ENCODE measurements around the gene G6PC2.

Gene G6PC2

GRCh38 chr2:168945508-168945907 lies 44.4 kb downstream of the G6PC2 start (continued):
- TF ChIP-seq POU6F1 (CRISPR knock-in tag; IDR thresholded peaks at IDR 0.05; ENCODE audit: borderline replicate concordance, low read depth) (no peak), OSR1 (CRISPR knock-in tag; IDR thresholded peaks at IDR 0.05) (no peak), SNAI2 (CRISPR knock-in tag; IDR thresholded peaks at IDR 0.05) (no peak), CSRNP3 (CRISPR knock-in tag; IDR thresholded peaks at IDR 0.05) (no peak), CSDC2 (CRISPR knock-in tag; IDR thresholded peaks at IDR 0.05) (no peak), ZNF565 (CRISPR knock-in tag; conservative IDR thresholded peaks at IDR 0.05; ENCODE audit: low read depth) (no peak), BACH2 (CRISPR knock-in tag; IDR thresholded peaks at IDR 0.05; ENCODE audit: borderline replicate concordance) (no peak), GLIS3 (CRISPR knock-in tag; IDR thresholded peaks at IDR 0.05) (no peak), ARNTL (CRISPR knock-in tag; IDR thresholded peaks at IDR 0.05; ENCODE audit: borderline replicate concordance, low read depth) (no peak), RARB (CRISPR knock-in tag; IDR thresholded peaks at IDR 0.05) (no peak)
- TF ChIP-seq, protein P1, sequence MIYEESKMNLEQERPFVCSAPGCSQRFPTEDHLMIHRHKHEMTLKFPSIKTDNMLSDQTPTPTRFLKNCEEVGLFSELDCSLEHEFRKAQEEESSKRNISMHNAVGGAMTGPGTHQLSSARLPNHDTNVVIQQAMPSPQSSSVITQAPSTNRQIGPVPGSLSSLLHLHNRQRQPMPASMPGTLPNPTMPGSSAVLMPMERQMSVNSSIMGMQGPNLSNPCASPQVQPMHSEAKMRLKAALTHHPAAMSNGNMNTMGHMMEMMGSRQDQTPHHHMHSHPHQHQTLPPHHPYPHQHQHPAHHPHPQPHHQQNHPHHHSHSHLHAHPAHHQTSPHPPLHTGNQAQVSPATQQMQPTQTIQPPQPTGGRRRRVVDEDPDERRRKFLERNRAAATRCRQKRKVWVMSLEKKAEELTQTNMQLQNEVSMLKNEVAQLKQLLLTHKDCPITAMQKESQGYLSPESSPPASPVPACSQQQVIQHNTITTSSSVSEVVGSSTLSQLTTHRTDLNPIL (CRISPR knock-in tag; IDR thresholded peaks at IDR 0.05; ENCODE audit: low read depth), result no peak

DNA sequence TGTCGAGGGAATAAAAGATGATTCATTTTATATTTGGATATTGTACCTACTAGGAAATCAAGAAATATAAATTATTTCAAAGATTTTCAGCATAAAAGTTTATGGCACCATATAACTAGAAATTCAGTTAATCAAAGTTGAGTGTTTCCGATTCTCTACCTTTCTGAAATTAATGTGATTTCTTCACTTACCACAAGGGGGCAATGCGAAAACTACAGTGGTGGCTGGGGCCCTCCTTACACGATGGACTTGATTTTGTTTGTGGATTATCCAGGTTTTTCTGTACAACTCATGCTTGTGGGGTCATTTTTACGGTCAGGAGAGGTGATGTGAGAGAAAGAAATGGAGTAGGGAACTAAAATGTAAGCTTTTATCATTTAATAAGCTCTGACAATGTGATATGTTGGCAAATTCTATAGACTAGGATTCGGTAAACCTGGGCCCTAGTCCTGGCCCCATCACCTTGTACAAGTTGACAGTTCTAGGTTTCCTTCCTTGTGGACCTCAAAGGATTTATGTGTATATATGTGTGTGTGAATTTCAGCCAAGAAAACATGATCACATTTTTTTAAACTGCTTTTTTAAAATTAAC lies 47.6 kb downstream of the G6PC2 start:
- TF ChIP-seq ZC3H10 (CRISPR knock-in tag; IDR thresholded peaks at IDR 0.05), result no peak
- TF ChIP-seq ESRRG (CRISPR knock-in tag; IDR thresholded peaks at IDR 0.05), result no peak
- no peak for TF ChIP-seq PATZ1 (CRISPR knock-in tag; IDR thresholded peaks at IDR 0.05; ENCODE audit: borderline replicate concordance)
- no peak for TF ChIP-seq OSR1 (CRISPR knock-in tag; IDR thresholded peaks at IDR 0.05)
- TF ChIP-seq GLIS3 (CRISPR knock-in tag; IDR thresholded peaks at IDR 0.05), result no peak
- TF ChIP-seq TCF4 (CRISPR knock-in tag; IDR thresholded peaks at IDR 0.05; ENCODE audit: borderline replicate concordance), result no peak
- TF ChIP-seq, protein P1 (CRISPR knock-in tag; IDR thresholded peaks at IDR 0.05; ENCODE audit: low read depth), result no peak
- no peak for TF ChIP-seq TOX (CRISPR knock-in tag; IDR thresholded peaks at IDR 0.05; ENCODE audit: borderline replicate concordance)
- TF ChIP-seq ZFP3 (CRISPR knock-in tag; IDR thresholded peaks at IDR 0.05), result no peak
- TF ChIP-seq CSDC2 (CRISPR knock-in tag; IDR thresholded peaks at IDR 0.05), result no peak
- no peak for TF ChIP-seq ISL1 (CRISPR knock-in tag; IDR thresholded peaks at IDR 0.05)
- TF ChIP-seq, protein P2, sequence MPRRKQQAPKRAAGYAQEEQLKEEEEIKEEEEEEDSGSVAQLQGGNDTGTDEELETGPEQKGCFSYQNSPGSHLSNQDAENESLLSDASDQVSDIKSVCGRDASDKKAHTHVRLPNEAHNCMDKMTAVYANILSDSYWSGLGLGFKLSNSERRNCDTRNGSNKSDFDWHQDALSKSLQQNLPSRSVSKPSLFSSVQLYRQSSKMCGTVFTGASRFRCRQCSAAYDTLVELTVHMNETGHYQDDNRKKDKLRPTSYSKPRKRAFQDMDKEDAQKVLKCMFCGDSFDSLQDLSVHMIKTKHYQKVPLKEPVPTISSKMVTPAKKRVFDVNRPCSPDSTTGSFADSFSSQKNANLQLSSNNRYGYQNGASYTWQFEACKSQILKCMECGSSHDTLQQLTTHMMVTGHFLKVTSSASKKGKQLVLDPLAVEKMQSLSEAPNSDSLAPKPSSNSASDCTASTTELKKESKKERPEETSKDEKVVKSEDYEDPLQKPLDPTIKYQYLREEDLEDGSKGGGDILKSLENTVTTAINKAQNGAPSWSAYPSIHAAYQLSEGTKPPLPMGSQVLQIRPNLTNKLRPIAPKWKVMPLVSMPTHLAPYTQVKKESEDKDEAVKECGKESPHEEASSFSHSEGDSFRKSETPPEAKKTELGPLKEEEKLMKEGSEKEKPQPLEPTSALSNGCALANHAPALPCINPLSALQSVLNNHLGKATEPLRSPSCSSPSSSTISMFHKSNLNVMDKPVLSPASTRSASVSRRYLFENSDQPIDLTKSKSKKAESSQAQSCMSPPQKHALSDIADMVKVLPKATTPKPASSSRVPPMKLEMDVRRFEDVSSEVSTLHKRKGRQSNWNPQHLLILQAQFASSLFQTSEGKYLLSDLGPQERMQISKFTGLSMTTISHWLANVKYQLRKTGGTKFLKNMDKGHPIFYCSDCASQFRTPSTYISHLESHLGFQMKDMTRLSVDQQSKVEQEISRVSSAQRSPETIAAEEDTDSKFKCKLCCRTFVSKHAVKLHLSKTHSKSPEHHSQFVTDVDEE (CRISPR knock-in tag; IDR thresholded peaks at IDR 0.05), result no peak
- TF ChIP-seq ZNF70 (CRISPR knock-in tag; IDR thresholded peaks at IDR 0.05), result no peak
- no peak for TF ChIP-seq PPARA (CRISPR knock-in tag; IDR thresholded peaks at IDR 0.05; ENCODE audit: borderline replicate concordance)
- no peak for TF ChIP-seq CSRNP3 (CRISPR knock-in tag; IDR thresholded peaks at IDR 0.05)
- peak; percentile 71 for ATAC-seq
